Upper lobe of right lung (tissue), 1 donor: Measurements from ENCODE around the gene ATG2B. TPM values are rescaled to one million over a fixed set of nuclear protein-coding genes. Genes with fewer than 3 reads are reported as not detected.

Source experiments
- ATAC-seq: fragments of 200-7000 bp; cut with Tn5 transposase; one replicate; pipeline ENCODE4 v1.9.1; 2020; ENCODE audit warnings: mild to moderate bottlenecking, moderate library complexity
- DNase-seq: peaks from one replicate; pipeline ENCODE4 v3.0.0-alpha.2; 2020
- H3K27ac ChIP-seq: fragments of 200-600 bp; one replicate; pipeline ENCODE4 v1.8.0; 2022
- H3K27me3 ChIP-seq: fragments of 200-600 bp; one replicate; pipeline ENCODE4 v1.8.0; 2022; ENCODE audit warnings: mild to moderate bottlenecking
- H3K36me3 ChIP-seq: fragments of 200-600 bp; one replicate; pipeline ENCODE4 v1.8.0; 2022
- H3K4me1 ChIP-seq: fragments of 200-600 bp; one replicate; pipeline ENCODE4 v1.8.0; 2022
- H3K4me3 ChIP-seq: fragments of 200-600 bp; one replicate; pipeline ENCODE4 v1.8.0; 2022; ENCODE audit warnings: mild to moderate bottlenecking
- H3K9me3 ChIP-seq: fragments of 200-600 bp; one replicate; pipeline ENCODE4 v1.8.0; 2022
- CTCF ChIP-seq: fragments of 200-600 bp; IDR thresholded peaks from one replicate; pipeline ENCODE4 v1.8.0; 2022; ENCODE audit warnings: antibody characterized with exemption
- intact Hi-C: fragments of 100-400 bp; cut with DNase I; formaldehyde crosslinking; loops from one replicate; pipeline ENCODE4 v1.11.0; 2022
- total RNA-seq: library from RNA; stranded (reverse); fragmentation: NEBNext Ultra II Directional; extraction: Animal tissue kit (Norgen Biotek cat#: 25700); gene quantifications from one replicate; pipeline ENCODE4 v1.2.1, GENCODE V29; 2021
- donor health status: DM: no; HTN: yes; CAD: no; lungs with severe emphysema.

Gene ATG2B
- total RNA-seq, 1 donor from 2014 or later, result 19.1 TPM

- no peak overlapping the region for H3K27ac ChIP-seq
- no peak for DNase-seq
- no peak overlapping the region for H3K4me3 ChIP-seq
- no peaks in the 10 kb centered on the region for H3K9me3 ChIP-seq
- no peaks in the 10 kb centered on the region for H3K4me1 ChIP-seq
- intact Hi-C loops, result no loop called here
- H3K36me3 ChIP-seq, result no peaks in the 10 kb centered on the region
- TF ChIP-seq CTCF, result no peak
- no peaks in the 10 kb centered on the region for H3K27me3 ChIP-seq
- no peak for ATAC-seq
Measured at GRCh38 chr14:96267336-96267735, 95.8 kb downstream of the ATG2B start.

- TF ChIP-seq CTCF, result no peak
- intact Hi-C loops, result no loop called here
- H3K4me3 ChIP-seq, result no peak overlapping the region
Measured at GRCh38 chr14:96265383-96266095, 97.6 kb downstream of the ATG2B start.

GRCh38 chr14:96264853-96265252 lies 98.3 kb downstream of the ATG2B start:
- no peak overlapping the region for H3K4me3 ChIP-seq
- intact Hi-C loops, result no loop called here
- H3K36me3 ChIP-seq, result no peaks in the 10 kb centered on the region
- peaks cover 4% of the 10 kb centered on the region for H3K4me1 ChIP-seq
- DNase-seq, result no peak
- no peak overlapping the region for H3K27ac ChIP-seq
- no peaks in the 10 kb centered on the region for H3K9me3 ChIP-seq
- no peaks in the 10 kb centered on the region for H3K27me3 ChIP-seq
- peak; percentile 23 for ATAC-seq
- peak; percentile 29 for TF ChIP-seq CTCF

More at GRCh38 chr14:96265383-96266095, 97.6 kb downstream of the ATG2B start:
- no peaks in the 10 kb centered on the region for H3K9me3 ChIP-seq
- no peak overlapping the region for H3K27ac ChIP-seq
- no peaks in the 10 kb centered on the region for H3K36me3 ChIP-seq
- H3K27me3 ChIP-seq, result no peaks in the 10 kb centered on the region
- ATAC-seq, result no peak
- DNase-seq, result no peak
- H3K4me1 ChIP-seq, result peaks cover 4% of the 10 kb centered on the region

GRCh38 chr14:96264200-96264553 lies 99.0 kb downstream of the ATG2B start:
- no peak for DNase-seq
- no peak for TF ChIP-seq CTCF
- ATAC-seq, result no peak

GRCh38 chr14:96263347-96264199 lies 99.6 kb downstream of the ATG2B start:
- no peak for ATAC-seq
- no peaks in the 10 kb centered on the region for H3K27me3 ChIP-seq
- H3K4me1 ChIP-seq, result peaks cover 4% of the 10 kb centered on the region
- DNase-seq, result no peak
- no peaks in the 10 kb centered on the region for H3K9me3 ChIP-seq
- H3K27ac ChIP-seq, result no peak overlapping the region
- TF ChIP-seq CTCF, result no peak
- H3K4me3 ChIP-seq, result no peak overlapping the region
- intact Hi-C loops, result no loop called here
- H3K36me3 ChIP-seq, result no peaks in the 10 kb centered on the region

More at GRCh38 chr14:96264200-96264553, 99.0 kb downstream of the ATG2B start:
- no peak overlapping the region for H3K4me3 ChIP-seq
- H3K36me3 ChIP-seq, result no peaks in the 10 kb centered on the region
- intact Hi-C loops, result no loop called here
- no peaks in the 10 kb centered on the region for H3K9me3 ChIP-seq
- no peaks in the 10 kb centered on the region for H3K27me3 ChIP-seq
- H3K4me1 ChIP-seq, result peaks cover 4% of the 10 kb centered on the region
- H3K27ac ChIP-seq, result no peak overlapping the region
